H9 (cell line): Measurements from ENCODE around the gene RDH11. TPM values are rescaled to one million over a fixed set of nuclear protein-coding genes. Genes with fewer than 3 reads are reported as not detected.

Experiments used
- DNase-seq: peaks from one replicate; pipeline ENCODE4 v3.0.0-alpha.2; 2017
- H2AFZ ChIP-seq: one replicate; pipeline ENCODE4 v1.6.1; 2013; ENCODE audit warnings: mild to moderate bottlenecking, low read length, control low read depth, moderate library complexity
- H2AK5ac ChIP-seq: 2 replicates; pipeline ENCODE4 v1.6.1; 2013; ENCODE audit warnings: low read length, control low read depth, mixed read lengths; ENCODE audit not compliant: insufficient read length
- H2BK120ac ChIP-seq: one replicate; pipeline ENCODE4 v1.6.1; 2013; ENCODE audit warnings: low read depth, mild to moderate bottlenecking, low read length, control low read depth, inconsistent platforms; ENCODE audit not compliant: poor library complexity, severe bottlenecking
- H2BK12ac ChIP-seq: 2 replicates; pipeline ENCODE4 v1.6.1; 2013; ENCODE audit warnings: low read length, control low read depth, mixed read lengths, low read depth; ENCODE audit not compliant: insufficient read length
- H2BK15ac ChIP-seq: 2 replicates; pipeline ENCODE4 v1.6.1; 2013; ENCODE audit warnings: low read depth, low read length, control low read depth
- H2BK20ac ChIP-seq: one replicate; pipeline ENCODE4 v1.6.1; 2013; ENCODE audit warnings: low read depth, mild to moderate bottlenecking, low read length, control low read depth, inconsistent platforms; ENCODE audit not compliant: poor library complexity, severe bottlenecking
- H2BK5ac ChIP-seq: 2 replicates; pipeline ENCODE4 v1.6.1; 2013; ENCODE audit warnings: low read length, control low read depth, mixed read lengths; ENCODE audit not compliant: insufficient read length
- H3K14ac ChIP-seq: 2 replicates; pipeline ENCODE4 v1.6.1; 2013; ENCODE audit warnings: low read length, control low read depth; ENCODE audit not compliant: insufficient read depth
- H3K18ac ChIP-seq: 2 replicates; pipeline ENCODE4 v1.6.1; 2013; ENCODE audit warnings: low read depth, mild to moderate bottlenecking, mixed read lengths, low read length, control low read depth; ENCODE audit not compliant: insufficient read length
- H3K23ac ChIP-seq: 2 replicates; pipeline ENCODE4 v1.6.1; 2013; ENCODE audit warnings: low read length, control low read depth, mixed read lengths, low read depth; ENCODE audit not compliant: insufficient read length
- H3K23me2 ChIP-seq: 2 replicates; pipeline ENCODE4 v1.6.1; 2013; ENCODE audit warnings: low read depth, mild to moderate bottlenecking, mixed read lengths, low read length, control low read depth; ENCODE audit not compliant: insufficient read length, poor library complexity, severe bottlenecking
- H3K27ac ChIP-seq: 2 replicates; pipeline ENCODE4 v1.5.1; 2013; ENCODE audit warnings: low read length, control low read depth, mixed read lengths, low read depth; ENCODE audit not compliant: insufficient read length
- H3K27me3 ChIP-seq: 2 replicates; pipeline ENCODE4 v1.6.1; 2013; ENCODE audit warnings: low read length, control low read depth, inconsistent platforms; ENCODE audit not compliant: insufficient read depth
- H3K4ac ChIP-seq: 2 replicates; pipeline ENCODE4 v1.6.1; 2013; ENCODE audit warnings: low read depth, mild to moderate bottlenecking, control low read depth, inconsistent platforms, low read length, moderate library complexity
- H3K4me1 ChIP-seq: 2 replicates; pipeline ENCODE4 v1.6.1; 2013; ENCODE audit warnings: low read length, control low read depth, inconsistent platforms; ENCODE audit not compliant: insufficient read depth
- H3K4me2 ChIP-seq: 2 replicates; pipeline ENCODE4 v1.6.1; 2013; ENCODE audit warnings: low read length, control low read depth, mixed read lengths; ENCODE audit not compliant: insufficient read length, insufficient read depth
- H3K56ac ChIP-seq: 2 replicates; pipeline ENCODE4 v1.6.1; 2013; ENCODE audit warnings: low read depth, mild to moderate bottlenecking, mixed read lengths, low read length, control low read depth; ENCODE audit not compliant: insufficient read length
- H3K79me1 ChIP-seq: 2 replicates; pipeline ENCODE4 v1.6.1; 2013; ENCODE audit warnings: low read depth, mild to moderate bottlenecking, moderate library complexity, low read length, control low read depth, inconsistent platforms; ENCODE audit not compliant: insufficient read depth, poor library complexity, severe bottlenecking
- H3K79me2 ChIP-seq: 2 replicates; pipeline ENCODE4 v1.6.1; 2013; ENCODE audit warnings: low read length, control low read depth, inconsistent platforms; ENCODE audit not compliant: insufficient read depth
- H3K9ac ChIP-seq: 2 replicates; pipeline ENCODE4 v1.6.1; 2013; ENCODE audit warnings: low read length, control low read depth, mixed read lengths; ENCODE audit not compliant: insufficient read length; ENCODE audit errors: extremely low read depth
- H3K9me3 ChIP-seq: one replicate; pipeline ENCODE4 v1.6.1; 2013; ENCODE audit warnings: low read depth, low read length, inconsistent platforms; ENCODE audit not compliant: control insufficient read depth
- H3T11ph ChIP-seq: one replicate; pipeline ENCODE4 v1.6.1; 2013; ENCODE audit warnings: mild to moderate bottlenecking, low read length, control low read depth, inconsistent platforms
- H4K20me1 ChIP-seq: one replicate; pipeline ENCODE4 v1.6.1; 2013; ENCODE audit not compliant: control insufficient read depth, insufficient read length, insufficient read depth
- H4K5ac ChIP-seq: 2 replicates; pipeline ENCODE4 v1.6.1; 2013; ENCODE audit warnings: low read depth, mild to moderate bottlenecking, mixed read lengths, low read length, control low read depth; ENCODE audit not compliant: insufficient read length
- H4K8ac ChIP-seq: replicated peaks from 2 replicates; pipeline ENCODE4 v1.6.1; 2013; ENCODE audit warnings: low read length, control low read depth, mixed read lengths, low read depth; ENCODE audit not compliant: insufficient read length
- H4K91ac ChIP-seq: 2 replicates; pipeline ENCODE4 v1.6.1; 2013; ENCODE audit warnings: low read depth, mild to moderate bottlenecking, moderate library complexity, mixed read lengths, low read length, control low read depth; ENCODE audit not compliant: insufficient read length
- H3K27ac Mint-ChIP-seq, 3 experiments: 2 replicates in 2 of 3; 3 replicates in 1 of 3; pipeline ENCODE4 v1.8.0; 2020 to 2021; ENCODE audit warnings: mixed read lengths in 3 of 3, mild to moderate bottlenecking in 1 of 3, moderate library complexity in 1 of 3
- H3K27me3 Mint-ChIP-seq: 2 replicates; pipeline ENCODE4 v1.8.0; 2021; ENCODE audit warnings: low read depth, mild to moderate bottlenecking, moderate library complexity, mixed read lengths
- H3K36me3 Mint-ChIP-seq, 3 experiments: 2 replicates in 2 of 3; 3 replicates in 1 of 3; pipeline ENCODE4 v1.8.0; 2020 to 2021; ENCODE audit warnings: low read depth in 3 of 3, mixed read lengths in 3 of 3; ENCODE audit not compliant: insufficient read depth in 1 of 3
- H3K4me1 Mint-ChIP-seq, 2 experiments: 2 replicates each; pipeline ENCODE4 v1.8.0; 2020; ENCODE audit warnings: mixed read lengths in 2 of 2
- H3K4me3 Mint-ChIP-seq, 2 experiments: 2 replicates in 1 of 2; 3 replicates in 1 of 2; pipeline ENCODE4 v1.8.0; 2020 to 2021; ENCODE audit warnings: mild to moderate bottlenecking in 2 of 2, mixed read lengths in 2 of 2, moderate library complexity in 1 of 2
- H3K9me3 Mint-ChIP-seq, 2 experiments: 2 replicates in 1 of 2; 3 replicates in 1 of 2; pipeline ENCODE4 v1.8.0; 2020; ENCODE audit warnings: mild to moderate bottlenecking in 2 of 2, mixed read lengths in 2 of 2, moderate library complexity in 1 of 2
- total RNA-seq: library from RNA; stranded (reverse); gene quantifications from 2 replicates; pipeline ENCODE4 v1.2.1, GENCODE V29; 2021
- TF ChIP-seq, protein P1 (sequence below): fragments of 200-600 bp; sonication (generic); conservative IDR thresholded peaks from 3 replicates; pipeline ENCODE4 v1.8.0; 2021; ENCODE audit warnings: antibody characterized with exemption, mild to moderate bottlenecking

Gene RDH11
- total RNA-seq, 1 experiment from 2014 or later, result 83.4 TPM

DNA sequence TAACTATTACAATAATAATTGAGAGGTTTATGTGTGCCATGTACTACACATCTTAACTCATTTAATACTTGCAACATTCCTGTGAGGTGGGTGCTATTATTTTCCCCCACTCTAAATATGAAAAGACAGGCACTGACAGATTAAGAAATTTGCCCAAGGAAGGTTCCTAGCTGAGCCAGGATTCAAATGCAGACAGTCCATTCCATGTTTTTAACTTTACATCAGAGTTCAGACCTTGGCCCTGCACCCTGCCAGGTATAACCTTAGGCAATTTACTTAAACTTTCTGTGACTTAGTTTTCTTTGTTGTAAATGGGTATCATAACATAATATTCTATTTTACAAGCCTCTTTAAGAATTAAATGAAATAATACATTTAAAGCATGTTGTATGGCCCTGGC is 32.7 kb upstream of the RDH11 start:
- Histone ChIP-seq H2AK5ac (no peak overlapping the region), H2BK5ac (no peak overlapping the region), H4K20me1 (no peaks in the 10 kb centered on the region), H3K18ac (no peak overlapping the region), H3K9ac (no peak overlapping the region), H2AFZ (no peak overlapping the region), H3T11ph (no peak overlapping the region), H3K4ac (no peak overlapping the region), H3K56ac (no peak overlapping the region), H2BK120ac (no peak overlapping the region), H3K4me2 (no peak overlapping the region), H3K27ac (no peak overlapping the region), H3K79me2 (no peaks in the 10 kb centered on the region), H4K8ac (no peak overlapping the region), H4K5ac (no peak overlapping the region), H2BK12ac (no peak overlapping the region), H3K9me3 (no peaks in the 10 kb centered on the region), H3K23me2 (no peaks in the 10 kb centered on the region), H3K14ac (no peak overlapping the region), H3K27me3 (no peaks in the 10 kb centered on the region), H3K23ac (no peak overlapping the region), H3K79me1 (no peaks in the 10 kb centered on the region), H4K91ac (no peak overlapping the region), H2BK15ac (no peak overlapping the region), H3K4me1 (no peaks in the 10 kb centered on the region), H2BK20ac (no peak overlapping the region)
- H3K27ac Mint-ChIP-seq, result no peak overlapping the region
- peaks cover 4% of the 10 kb centered on the region; the same call in 1 of the 2 replicates for H3K27me3 Mint-ChIP-seq
- no peaks in the 10 kb centered on the region for H3K9me3 Mint-ChIP-seq
- TF ChIP-seq, protein P1, sequence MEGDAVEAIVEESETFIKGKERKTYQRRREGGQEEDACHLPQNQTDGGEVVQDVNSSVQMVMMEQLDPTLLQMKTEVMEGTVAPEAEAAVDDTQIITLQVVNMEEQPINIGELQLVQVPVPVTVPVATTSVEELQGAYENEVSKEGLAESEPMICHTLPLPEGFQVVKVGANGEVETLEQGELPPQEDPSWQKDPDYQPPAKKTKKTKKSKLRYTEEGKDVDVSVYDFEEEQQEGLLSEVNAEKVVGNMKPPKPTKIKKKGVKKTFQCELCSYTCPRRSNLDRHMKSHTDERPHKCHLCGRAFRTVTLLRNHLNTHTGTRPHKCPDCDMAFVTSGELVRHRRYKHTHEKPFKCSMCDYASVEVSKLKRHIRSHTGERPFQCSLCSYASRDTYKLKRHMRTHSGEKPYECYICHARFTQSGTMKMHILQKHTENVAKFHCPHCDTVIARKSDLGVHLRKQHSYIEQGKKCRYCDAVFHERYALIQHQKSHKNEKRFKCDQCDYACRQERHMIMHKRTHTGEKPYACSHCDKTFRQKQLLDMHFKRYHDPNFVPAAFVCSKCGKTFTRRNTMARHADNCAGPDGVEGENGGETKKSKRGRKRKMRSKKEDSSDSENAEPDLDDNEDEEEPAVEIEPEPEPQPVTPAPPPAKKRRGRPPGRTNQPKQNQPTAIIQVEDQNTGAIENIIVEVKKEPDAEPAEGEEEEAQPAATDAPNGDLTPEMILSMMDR, result no peak
- H3K36me3 Mint-ChIP-seq, result no peaks in the 10 kb centered on the region
- DNase-seq, result no peak
- H3K4me1 Mint-ChIP-seq, result peaks cover 17 to 19% of the 10 kb centered on the region in 2 experiments
- H3K4me3 Mint-ChIP-seq, result no peak overlapping the region
